Neural progenitor cell (in vitro differentiated cells): ENCODE data around the gene CHD5. TPM values are rescaled to one million over a fixed set of nuclear protein-coding genes. Genes with fewer than 3 reads are reported as not detected.

Experiments used
- DNase-seq: peaks from one replicate; pipeline ENCODE4 v3.0.0-alpha.2; 2016; ENCODE audit warnings: low spot score
- H2AFZ ChIP-seq: fragments of 200-600 bp; sonication (generic); replicated peaks from 2 replicates; pipeline ENCODE4 v1.6.1; 2016; ENCODE audit warnings: antibody characterized with exemption
- H3F3A ChIP-seq: fragments of 200-600 bp; sonication (generic); 2 replicates; pipeline ENCODE4 v1.6.1; 2016; ENCODE audit warnings: antibody characterized with exemption, low read depth
- H3K27ac ChIP-seq: fragments of 200-600 bp; sonication (generic); 2 replicates; pipeline ENCODE4 v1.5.1; 2016; ENCODE audit warnings: mild to moderate bottlenecking
- H3K27me3 ChIP-seq: fragments of 200-600 bp; sonication (generic); 2 replicates; pipeline ENCODE4 v1.6.1; 2016; ENCODE audit warnings: mild to moderate bottlenecking, moderate library complexity
- H3K36me3 ChIP-seq: fragments of 200-600 bp; sonication (generic); 2 replicates; pipeline ENCODE4 v1.5.1; 2016
- H3K4me1 ChIP-seq: fragments of 200-600 bp; sonication (generic); 2 replicates; pipeline ENCODE4 v1.6.1; 2016; ENCODE audit warnings: mixed run types
- H3K4me2 ChIP-seq: fragments of 200-600 bp; sonication (generic); 2 replicates; pipeline ENCODE4 v1.6.1; 2016
- H3K4me3 ChIP-seq: fragments of 200-600 bp; sonication (generic); 2 replicates; pipeline ENCODE4 v1.5.1; 2016
- H3K79me2 ChIP-seq: fragments of 200-600 bp; sonication (generic); 2 replicates; pipeline ENCODE4 v1.6.1; 2016; ENCODE audit warnings: low read depth
- H3K9ac ChIP-seq: fragments of 200-600 bp; sonication (generic); 2 replicates; pipeline ENCODE4 v1.6.1; 2016
- H3K9me3 ChIP-seq: fragments of 200-600 bp; sonication (generic); 2 replicates; pipeline ENCODE4 v1.5.1; 2016; ENCODE audit warnings: low read depth
- H4K20me1 ChIP-seq: fragments of 200-600 bp; sonication (generic); 2 replicates; pipeline ENCODE4 v1.6.1; 2016; ENCODE audit warnings: low read depth
- H3K27ac Mint-ChIP-seq: 3 replicates; pipeline ENCODE4 v1.8.0; 2021; ENCODE audit warnings: mixed read lengths
- H3K27me3 Mint-ChIP-seq: 2 replicates; pipeline ENCODE4 v1.8.0; 2022; ENCODE audit warnings: low read depth, mild to moderate bottlenecking, inconsistent platforms, moderate library complexity, mixed read lengths; ENCODE audit not compliant: insufficient read depth
- H3K36me3 Mint-ChIP-seq: 3 replicates; pipeline ENCODE4 v1.8.0; 2021; ENCODE audit warnings: mixed read lengths
- H3K4me1 Mint-ChIP-seq: 3 replicates; pipeline ENCODE4 v1.8.0; 2021; ENCODE audit warnings: mixed read lengths
- H3K4me3 Mint-ChIP-seq: 3 replicates; pipeline ENCODE4 v1.8.0; 2021; ENCODE audit warnings: mild to moderate bottlenecking, moderate library complexity, mixed read lengths
- H3K9me3 Mint-ChIP-seq: 3 replicates; pipeline ENCODE4 v1.8.0; 2020; ENCODE audit warnings: mixed read lengths
- CTCF ChIP-seq: fragments of 200-600 bp; sonication (generic); IDR thresholded peaks from 2 replicates; pipeline ENCODE4 v1.5.1; 2017; ENCODE audit warnings: antibody characterized with exemption, mild to moderate bottlenecking
- EZH2 ChIP-seq: fragments of 200-600 bp; sonication (generic); IDR thresholded peaks from 2 replicates; pipeline ENCODE4 v1.6.1; 2017; ENCODE audit warnings: antibody characterized with exemption, mild to moderate bottlenecking, moderate library complexity
- EZH2phosphoT487 ChIP-seq: fragments of 200-600 bp; sonication (generic); IDR thresholded peaks from 2 replicates; pipeline ENCODE4 v1.6.1; 2017; ENCODE audit warnings: antibody characterized with exemption
- total RNA-seq: library from RNA; depleted of rRNA; stranded (reverse); fragments of >200 nt; gene quantifications from 2 replicates; pipeline ENCODE4 v1.2.3, GENCODE V29; 2015; ENCODE audit warnings: low replicate concordance

Gene CHD5
- total RNA-seq, 1 donor from 2014 or later: 0.17 TPM

DNA sequence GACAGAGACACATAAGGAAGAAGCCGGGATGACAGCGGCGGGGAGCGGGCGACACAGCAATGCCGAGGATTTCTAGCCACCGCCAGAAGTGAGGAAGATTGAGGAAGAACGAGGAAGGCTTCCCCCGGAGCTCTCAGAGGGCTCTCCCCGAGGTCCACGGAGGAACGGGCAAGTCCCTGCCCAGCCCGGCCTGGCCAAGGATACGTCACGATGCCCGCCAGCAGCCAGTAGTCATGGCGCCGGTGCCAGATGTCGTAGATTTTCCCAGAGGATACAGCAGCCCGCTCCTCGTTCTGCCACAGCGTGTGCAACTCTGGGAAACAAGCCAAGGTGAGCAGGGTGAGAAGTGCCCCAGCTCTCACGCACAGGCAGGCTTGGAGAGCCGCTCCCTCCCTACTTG, 68.5 kb downstream of the CHD5 start:
- no peaks in the 10 kb centered on the region for H3F3A ChIP-seq
- H3K27ac Mint-ChIP-seq: no peak overlapping the region

GRCh38 chr1:6110326-6110725, 69.8 kb downstream of the CHD5 start:
- H3K9me3 ChIP-seq: no peaks in the 10 kb centered on the region
- no peaks in the 10 kb centered on the region for H3K36me3 ChIP-seq
- no peak overlapping the region for H3K27ac Mint-ChIP-seq
- H3K4me2 ChIP-seq: no peak overlapping the region
- no peaks in the 10 kb centered on the region for H3F3A ChIP-seq
- H3K27ac ChIP-seq: no peak overlapping the region
- no peaks in the 10 kb centered on the region for H3K4me1 Mint-ChIP-seq
- no peak overlapping the region for H2AFZ ChIP-seq
- peaks cover 14% of the 10 kb centered on the region for H3K27me3 Mint-ChIP-seq
- H3K9ac ChIP-seq: no peak overlapping the region
- H3K4me3 Mint-ChIP-seq: no peak overlapping the region
- H3K9me3 Mint-ChIP-seq: peaks cover 2% of the 10 kb centered on the region
- TF ChIP-seq CTCF (no peak), EZH2phosphoT487 (no peak), EZH2 (no peak)
- peaks cover 10% of the 10 kb centered on the region for H3K27me3 ChIP-seq
- no peaks in the 10 kb centered on the region for H3K36me3 Mint-ChIP-seq
- no peaks in the 10 kb centered on the region for H3K4me1 ChIP-seq
- H4K20me1 ChIP-seq: no peaks in the 10 kb centered on the region
- H3K4me3 ChIP-seq: no peak overlapping the region
- no peaks in the 10 kb centered on the region for H3K79me2 ChIP-seq
- no peak for DNase-seq

More for the DNA sequence above, 68.5 kb downstream of the CHD5 start:
- peaks cover 2% of the 10 kb centered on the region for H3K9me3 Mint-ChIP-seq
- no peak overlapping the region for H3K4me3 Mint-ChIP-seq
- Histone ChIP-seq H3K27ac (no peak overlapping the region), H3K4me2 (no peak overlapping the region), H3K27me3 (peaks cover 10% of the 10 kb centered on the region), H2AFZ (no peak overlapping the region), H3K9ac (no peak overlapping the region), H4K20me1 (no peaks in the 10 kb centered on the region), H3K4me1 (no peaks in the 10 kb centered on the region), H3K9me3 (no peaks in the 10 kb centered on the region), H3K36me3 (no peaks in the 10 kb centered on the region), H3K4me3 (no peak overlapping the region), H3K79me2 (no peaks in the 10 kb centered on the region)
- H3K4me1 Mint-ChIP-seq: no peaks in the 10 kb centered on the region
- peaks cover 14% of the 10 kb centered on the region for H3K27me3 Mint-ChIP-seq
- TF ChIP-seq CTCF (no peak), EZH2 (no peak)
- H3K36me3 Mint-ChIP-seq: no peaks in the 10 kb centered on the region
- DNase-seq: no peak

DNA sequence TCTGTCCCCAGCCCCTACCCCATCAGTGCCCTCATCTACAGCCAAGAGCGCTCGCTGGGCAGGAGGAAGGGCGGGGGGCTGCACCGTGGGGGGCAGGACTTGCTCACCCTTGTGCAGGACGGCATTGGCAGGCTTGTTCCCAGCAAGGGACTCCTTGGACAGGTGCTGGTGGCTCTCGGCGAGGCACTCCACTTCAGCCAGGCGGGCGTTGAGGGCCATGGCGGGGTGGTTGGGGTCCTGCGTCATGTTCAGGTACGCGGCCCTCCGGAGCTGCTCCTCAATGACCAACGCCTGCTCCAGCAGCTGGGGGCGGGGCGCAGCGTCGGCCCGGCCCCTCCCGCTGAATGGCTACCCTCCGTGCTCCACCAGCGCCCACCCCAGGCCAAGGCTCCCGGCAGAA, 70.4 kb downstream of the CHD5 start:
- Histone ChIP-seq H3K4me3 (no peak overlapping the region), H3K36me3 (no peaks in the 10 kb centered on the region), H3K27ac (no peak overlapping the region), H3K4me1 (no peaks in the 10 kb centered on the region), H4K20me1 (no peaks in the 10 kb centered on the region), H3K27me3 (peaks cover 10% of the 10 kb centered on the region), H2AFZ (no peak overlapping the region), H3K9ac (no peak overlapping the region), H3K4me2 (no peak overlapping the region), H3F3A (no peaks in the 10 kb centered on the region), H3K79me2 (no peaks in the 10 kb centered on the region), H3K9me3 (no peaks in the 10 kb centered on the region)
- no peak for DNase-seq
- Mint-ChIP-seq H3K36me3 (no peaks in the 10 kb centered on the region), H3K4me3 (no peak overlapping the region), H3K27me3 (peaks cover 14% of the 10 kb centered on the region), H3K4me1 (no peaks in the 10 kb centered on the region), H3K27ac (no peak overlapping the region), H3K9me3 (peaks cover 2% of the 10 kb centered on the region)
- no peak for TF ChIP-seq CTCF
- TF ChIP-seq EZH2phosphoT487: no peak
